CD4-positive, alpha-beta T cell treated with Interleukin-1 beta for 1 hour (primary cell): ENCODE results near the gene CEACAM19.
"Not testable (repeated sequence)": the region's sequence is repeated elsewhere in the genome, so short reads cannot be mapped to it uniquely, and the experiment has no call there.

ENCODE experiments used
- DNase-seq, 2 donors: peaks; one replicate each; pipeline ENCODE4 v3.0.0-alpha.2; 2020 to 2022

The CEACAM19 gene

GRCh38 chr19:44671400-44671799 lies at the start of gene CEACAM19:
CEACAM19 (plus strand) TSS chr19:44671482; CDS start chr19:44671932, 450 bp downstream.
- DNase-seq = no peak

DNA sequence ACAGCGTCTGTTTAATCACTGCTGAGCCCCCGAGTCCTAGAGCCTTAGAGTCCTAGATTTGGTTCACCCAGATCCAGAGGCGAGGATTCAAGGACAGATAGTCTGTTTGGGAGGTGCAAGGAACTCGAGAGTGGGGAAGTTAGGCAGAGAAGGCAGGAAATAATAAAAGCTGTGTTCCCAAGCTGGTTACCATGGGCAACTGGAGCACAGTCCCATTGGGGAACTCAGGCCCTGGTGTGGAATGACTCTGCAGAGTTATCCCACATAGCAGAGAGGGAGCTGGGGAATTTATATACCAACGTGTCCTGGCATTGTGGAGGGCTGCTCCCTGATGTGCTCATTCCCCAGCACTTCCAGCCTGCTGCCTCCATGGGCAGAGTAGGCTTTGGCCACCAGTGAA lies 48.2 kb upstream of the CEACAM19 start:
- peak in 1 of 2 donors; percentile 38 for DNase-seq

GRCh38 chr19:44623626-44624025 lies 47.7 kb upstream of the CEACAM19 start:
- DNase-seq = no peak

DNA sequence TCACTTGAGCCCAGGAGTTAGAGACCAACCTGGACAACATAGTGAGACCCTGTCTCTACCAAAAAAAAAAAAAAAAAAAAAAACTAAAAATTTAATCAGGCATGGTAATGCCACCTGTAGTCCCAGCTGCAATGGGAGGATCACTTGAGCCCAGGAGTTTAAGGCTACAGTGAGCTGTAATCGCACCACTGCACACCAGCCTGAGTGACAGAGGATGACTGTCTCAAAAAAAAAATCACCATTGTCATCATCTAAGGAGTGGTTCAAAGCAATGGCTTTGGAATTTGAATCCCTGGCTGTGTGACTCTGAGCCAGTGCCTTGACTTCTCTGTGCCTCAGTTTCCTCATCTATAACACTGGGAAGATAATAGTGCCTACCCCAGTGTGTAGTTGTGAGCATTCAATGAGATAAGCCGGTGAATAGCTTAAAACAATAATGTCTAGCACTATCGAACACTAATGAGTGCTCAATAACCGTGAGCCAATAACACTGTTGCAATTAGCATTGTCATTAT lies 46.4 kb upstream of the CEACAM19 start:
- DNase-seq = no peak

DNA sequence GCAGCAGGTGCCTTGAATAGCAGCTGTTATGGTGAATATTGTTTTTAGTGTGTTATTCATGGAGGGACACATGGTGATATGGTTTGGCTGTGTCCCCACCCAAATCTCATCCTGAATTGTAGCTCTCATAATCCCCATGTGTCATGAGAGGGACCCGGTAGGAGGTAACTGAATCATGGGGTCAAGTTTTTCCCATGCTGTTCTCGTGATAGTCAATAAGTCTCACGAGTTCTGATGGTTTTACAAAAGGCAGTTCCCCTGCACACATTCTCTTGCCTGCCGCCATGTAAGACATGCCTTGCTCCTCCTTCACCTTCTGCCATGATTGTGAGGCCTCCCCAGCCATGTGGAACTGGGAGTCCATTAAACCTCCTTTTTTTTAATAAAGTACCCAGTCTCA lies 45.6 kb upstream of the CEACAM19 start:
- DNase-seq = not testable (repeated sequence)

- DNase-seq = no peak
These were observed 45.1 kb upstream of the CEACAM19 start for GRCh38 chr19:44626048-44626624.

DNA sequence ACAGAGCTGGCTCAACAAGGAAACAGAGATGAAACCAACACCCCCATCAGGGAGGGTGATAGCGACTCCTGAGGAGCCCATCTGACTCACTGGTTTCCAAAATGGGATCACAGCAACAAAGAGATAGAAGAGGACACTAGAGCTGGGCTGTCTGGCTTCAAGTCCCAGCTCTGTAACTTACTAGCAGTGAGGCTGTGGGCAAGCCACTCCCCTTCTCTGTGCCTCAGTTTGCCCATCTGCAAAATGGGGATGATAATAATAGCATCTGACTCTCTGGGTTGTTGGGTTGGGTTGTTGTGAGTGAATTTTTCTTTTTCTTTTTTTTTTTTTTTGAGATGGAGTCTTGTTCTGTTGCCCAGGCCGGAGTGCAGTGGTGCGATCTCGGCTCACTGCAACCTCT lies 43.7 kb upstream of the CEACAM19 start:
- no peak for DNase-seq

- DNase-seq = no peak
These were observed 42.5 kb upstream of the CEACAM19 start for GRCh38 chr19:44628793-44629192.

GRCh38 chr19:44631611-44632010 lies 39.7 kb upstream of the CEACAM19 start:
- DNase-seq = not testable (repeated sequence)

GRCh38 chr19:44634058-44634457 lies 37.2 kb upstream of the CEACAM19 start:
- not testable (repeated sequence) for DNase-seq

- DNase-seq = no peak
These were observed 36.5 kb upstream of the CEACAM19 start for GRCh38 chr19:44634785-44635184.

DNA sequence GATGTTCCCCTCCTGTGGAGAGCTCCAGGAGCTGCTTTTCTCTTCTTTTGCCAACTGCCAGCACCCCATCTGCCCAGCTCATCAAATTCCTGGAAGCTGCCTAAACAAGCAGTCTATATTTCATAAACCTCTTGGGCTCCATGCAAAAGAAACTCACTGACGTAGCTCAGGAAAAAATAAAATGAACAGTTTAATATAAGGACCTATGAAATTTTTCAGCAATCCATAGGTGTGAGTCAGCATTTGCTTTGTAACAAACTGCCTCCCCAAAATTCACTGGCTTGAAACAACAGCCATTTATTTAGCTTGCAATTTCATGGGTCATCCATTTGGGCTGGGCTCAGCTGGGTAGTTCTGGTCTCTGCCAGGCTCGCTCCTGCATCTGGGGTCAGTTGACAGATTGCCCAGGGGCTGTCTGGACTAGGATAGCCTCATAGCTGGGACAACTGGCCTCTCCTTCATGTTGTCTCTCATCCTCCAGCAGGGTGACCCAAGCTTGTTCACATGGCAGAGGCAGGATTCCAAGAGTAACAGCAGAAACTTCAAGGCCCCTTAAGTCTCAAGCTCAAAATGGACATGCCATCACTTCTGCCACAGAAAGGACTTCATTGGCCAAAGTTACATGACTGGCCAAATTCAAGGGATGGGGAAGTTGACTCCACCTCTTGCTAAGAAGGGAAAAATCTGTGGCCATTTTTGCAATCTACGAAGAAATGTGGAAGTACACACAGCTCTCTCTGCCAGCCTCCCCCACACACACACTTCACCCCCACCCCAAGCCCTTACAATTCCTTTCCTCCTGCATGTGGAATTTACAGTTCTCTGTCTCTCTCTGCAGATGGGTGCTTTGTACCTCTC lies 35.5 kb upstream of the CEACAM19 start:
- DNase-seq = peak in 1 of 2 donors; percentile 15

GRCh38 chr19:44636439-44637389 lies 34.6 kb upstream of the CEACAM19 start:
- no peak for DNase-seq

DNA sequence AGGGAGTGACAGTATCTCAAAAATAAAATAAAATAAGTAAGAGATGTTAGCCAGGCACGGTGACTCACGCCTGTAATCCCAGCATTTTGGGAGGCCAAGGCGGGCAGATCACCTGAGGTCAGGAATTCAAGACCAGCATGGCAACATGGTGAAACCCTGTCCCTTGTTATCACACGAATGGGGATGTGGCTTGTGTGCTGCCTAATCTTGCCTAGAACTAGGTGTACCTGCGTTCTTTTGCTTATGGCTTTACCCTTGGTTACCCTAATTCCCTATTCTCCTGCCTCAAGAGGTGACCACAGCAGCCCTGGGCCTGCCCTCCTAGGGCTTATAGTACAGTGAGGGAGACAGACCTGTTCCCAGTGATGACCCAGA lies 33.9 kb upstream of the CEACAM19 start:
- DNase-seq = no peak

DNA sequence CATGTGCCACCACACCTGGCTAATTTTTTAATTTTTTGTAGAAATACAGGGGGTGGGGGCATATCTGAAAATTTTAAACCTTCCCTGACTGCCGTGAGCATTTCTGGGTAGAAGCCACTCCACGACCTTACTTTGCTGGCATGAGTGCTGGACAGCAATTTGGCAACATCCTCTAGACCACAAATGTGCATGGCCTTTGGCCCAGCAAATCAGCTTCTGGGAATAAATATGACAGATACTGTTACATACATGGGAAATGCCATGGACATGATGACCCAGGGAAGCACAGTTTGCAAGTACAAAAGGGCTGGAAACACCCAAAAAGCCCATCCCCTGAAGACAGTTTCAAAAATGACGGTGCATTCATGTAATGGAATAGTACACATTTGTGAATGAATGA lies 30.8 kb upstream of the CEACAM19 start:
- DNase-seq = no peak

- DNase-seq = no peak
These were observed 29.6 kb upstream of the CEACAM19 start for GRCh38 chr19:44641501-44642265.

- no peak for DNase-seq
These were observed 28.9 kb upstream of the CEACAM19 start for GRCh38 chr19:44642377-44642776.

DNA sequence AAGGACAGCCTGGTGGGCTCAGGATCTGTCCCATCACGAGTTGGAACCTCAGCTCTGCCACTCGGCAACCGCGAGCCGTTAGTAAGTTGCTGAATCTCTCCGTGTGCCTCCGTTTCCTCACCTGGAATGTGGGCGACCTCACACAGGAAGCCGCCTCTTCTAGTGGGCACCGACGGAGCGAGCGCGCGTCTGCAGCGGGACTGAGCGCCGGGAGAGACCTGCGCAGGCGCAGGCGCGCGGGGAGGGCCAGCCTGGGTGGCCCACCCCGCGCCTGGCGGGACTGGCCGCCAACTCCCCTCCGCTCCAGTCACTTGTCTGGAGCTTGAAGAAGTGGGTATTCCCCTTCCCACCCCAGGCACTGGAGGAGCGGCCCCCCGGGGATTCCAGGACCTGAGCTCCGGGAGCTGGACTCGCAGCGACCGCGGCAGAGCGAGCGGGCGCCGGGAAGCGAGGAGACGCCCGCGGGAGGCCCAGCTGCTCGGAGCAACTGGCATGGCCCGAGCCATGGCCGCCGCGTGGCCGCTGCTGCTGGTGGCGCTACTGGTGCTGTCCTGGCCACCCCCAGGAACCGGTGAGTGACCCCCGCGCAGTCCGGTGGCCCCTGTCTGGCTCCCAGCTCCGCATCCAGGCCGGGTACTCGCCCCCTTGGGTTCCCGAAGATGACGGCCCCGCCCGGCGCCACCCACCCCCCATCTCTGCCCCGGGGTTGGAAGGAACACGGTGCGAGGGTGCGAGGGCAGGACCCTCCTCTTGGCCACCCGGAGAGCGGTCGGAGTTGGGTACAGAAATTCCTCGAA lies 27.5 kb upstream of the CEACAM19 start, which contains the start of gene PVR:
Gene PVR, plus strand, starts transcription at position 306 of the 797 bp plus-strand sequence. Its CDS starts 187 bp downstream, at position 493.
- peak; percentile 8 to 41 for DNase-seq

GRCh38 chr19:44644402-44645016 lies 26.8 kb upstream of the CEACAM19 start:
- no peak for DNase-seq

- no peak for DNase-seq
These were observed 25.8 kb upstream of the CEACAM19 start for GRCh38 chr19:44645407-44646048.
